HL-60 (cell line): Measurements from ENCODE around the gene INTS3.

Experiments
- GABPA ChIP-seq: IDR thresholded peaks from 2 replicates; pipeline ENCODE4 v1.6.1; 2012; ENCODE audit warnings: low read depth
- POLR2AphosphoS5 ChIP-seq: IDR thresholded peaks from 2 replicates; pipeline ENCODE4 v1.6.1; 2012; ENCODE audit warnings: low read depth
- SPI1 ChIP-seq: IDR thresholded peaks from 2 replicates; pipeline ENCODE4 v1.6.1; 2012; ENCODE audit warnings: low read depth, mild to moderate bottlenecking, borderline replicate concordance
- TF ChIP-seq, protein P1 (sequence below): IDR thresholded peaks from one replicate; pipeline ENCODE4 v1.5.1; 2011; ENCODE audit warnings: low read length, control low read depth, inconsistent platforms; ENCODE audit not compliant: insufficient read depth
- TF ChIP-seq, protein P2 (sequence below): IDR thresholded peaks from 2 replicates; pipeline ENCODE4 v1.6.1; 2012; ENCODE audit warnings: low read depth; ENCODE audit not compliant: insufficient replicate concordance

DNA sequence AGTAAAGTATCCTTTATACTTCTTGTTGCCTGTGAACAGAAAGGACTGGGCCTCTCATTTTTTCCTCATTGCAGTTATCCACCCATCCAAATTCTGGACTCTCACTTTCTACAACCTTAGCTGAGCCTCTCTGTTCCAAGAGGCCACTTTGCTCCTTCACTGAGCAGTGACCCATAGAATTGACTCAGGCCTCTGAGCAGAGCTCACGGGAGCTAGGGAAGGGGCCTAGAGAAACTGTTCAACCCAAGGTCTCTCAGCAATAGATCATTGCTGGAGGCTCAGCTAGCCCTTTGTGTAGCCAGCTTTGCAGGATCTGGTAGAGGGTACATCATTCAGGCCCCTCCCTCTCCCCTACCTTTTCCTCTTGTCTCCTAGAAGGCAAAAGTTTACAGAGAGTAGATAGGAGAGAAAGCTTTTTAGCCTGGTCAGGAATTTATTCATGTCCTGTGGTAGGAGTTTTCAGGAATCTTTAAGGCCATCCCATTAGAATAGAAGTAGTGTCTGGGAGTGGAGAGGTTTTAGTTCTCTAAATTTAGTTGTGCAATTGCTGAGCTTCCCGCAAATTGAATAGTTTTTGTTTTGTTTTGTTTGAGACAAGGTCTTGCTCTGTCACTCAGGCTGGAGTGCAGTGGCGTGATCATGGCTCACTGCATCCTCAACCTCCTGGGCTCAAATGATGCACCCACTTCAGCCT, 6.7 kb downstream of the INTS3 start:
- TF ChIP-seq, protein P1, sequence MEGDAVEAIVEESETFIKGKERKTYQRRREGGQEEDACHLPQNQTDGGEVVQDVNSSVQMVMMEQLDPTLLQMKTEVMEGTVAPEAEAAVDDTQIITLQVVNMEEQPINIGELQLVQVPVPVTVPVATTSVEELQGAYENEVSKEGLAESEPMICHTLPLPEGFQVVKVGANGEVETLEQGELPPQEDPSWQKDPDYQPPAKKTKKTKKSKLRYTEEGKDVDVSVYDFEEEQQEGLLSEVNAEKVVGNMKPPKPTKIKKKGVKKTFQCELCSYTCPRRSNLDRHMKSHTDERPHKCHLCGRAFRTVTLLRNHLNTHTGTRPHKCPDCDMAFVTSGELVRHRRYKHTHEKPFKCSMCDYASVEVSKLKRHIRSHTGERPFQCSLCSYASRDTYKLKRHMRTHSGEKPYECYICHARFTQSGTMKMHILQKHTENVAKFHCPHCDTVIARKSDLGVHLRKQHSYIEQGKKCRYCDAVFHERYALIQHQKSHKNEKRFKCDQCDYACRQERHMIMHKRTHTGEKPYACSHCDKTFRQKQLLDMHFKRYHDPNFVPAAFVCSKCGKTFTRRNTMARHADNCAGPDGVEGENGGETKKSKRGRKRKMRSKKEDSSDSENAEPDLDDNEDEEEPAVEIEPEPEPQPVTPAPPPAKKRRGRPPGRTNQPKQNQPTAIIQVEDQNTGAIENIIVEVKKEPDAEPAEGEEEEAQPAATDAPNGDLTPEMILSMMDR: no peak
- TF ChIP-seq, protein P2, sequence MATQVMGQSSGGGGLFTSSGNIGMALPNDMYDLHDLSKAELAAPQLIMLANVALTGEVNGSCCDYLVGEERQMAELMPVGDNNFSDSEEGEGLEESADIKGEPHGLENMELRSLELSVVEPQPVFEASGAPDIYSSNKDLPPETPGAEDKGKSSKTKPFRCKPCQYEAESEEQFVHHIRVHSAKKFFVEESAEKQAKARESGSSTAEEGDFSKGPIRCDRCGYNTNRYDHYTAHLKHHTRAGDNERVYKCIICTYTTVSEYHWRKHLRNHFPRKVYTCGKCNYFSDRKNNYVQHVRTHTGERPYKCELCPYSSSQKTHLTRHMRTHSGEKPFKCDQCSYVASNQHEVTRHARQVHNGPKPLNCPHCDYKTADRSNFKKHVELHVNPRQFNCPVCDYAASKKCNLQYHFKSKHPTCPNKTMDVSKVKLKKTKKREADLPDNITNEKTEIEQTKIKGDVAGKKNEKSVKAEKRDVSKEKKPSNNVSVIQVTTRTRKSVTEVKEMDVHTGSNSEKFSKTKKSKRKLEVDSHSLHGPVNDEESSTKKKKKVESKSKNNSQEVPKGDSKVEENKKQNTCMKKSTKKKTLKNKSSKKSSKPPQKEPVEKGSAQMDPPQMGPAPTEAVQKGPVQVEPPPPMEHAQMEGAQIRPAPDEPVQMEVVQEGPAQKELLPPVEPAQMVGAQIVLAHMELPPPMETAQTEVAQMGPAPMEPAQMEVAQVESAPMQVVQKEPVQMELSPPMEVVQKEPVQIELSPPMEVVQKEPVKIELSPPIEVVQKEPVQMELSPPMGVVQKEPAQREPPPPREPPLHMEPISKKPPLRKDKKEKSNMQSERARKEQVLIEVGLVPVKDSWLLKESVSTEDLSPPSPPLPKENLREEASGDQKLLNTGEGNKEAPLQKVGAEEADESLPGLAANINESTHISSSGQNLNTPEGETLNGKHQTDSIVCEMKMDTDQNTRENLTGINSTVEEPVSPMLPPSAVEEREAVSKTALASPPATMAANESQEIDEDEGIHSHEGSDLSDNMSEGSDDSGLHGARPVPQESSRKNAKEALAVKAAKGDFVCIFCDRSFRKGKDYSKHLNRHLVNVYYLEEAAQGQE: no peak
- TF ChIP-seq SPI1: no peak
- no peak for TF ChIP-seq POLR2AphosphoS5
- no peak for TF ChIP-seq GABPA
